ENCODE results near the gene NAP1L1.

NAP1L1 gene

DNA sequence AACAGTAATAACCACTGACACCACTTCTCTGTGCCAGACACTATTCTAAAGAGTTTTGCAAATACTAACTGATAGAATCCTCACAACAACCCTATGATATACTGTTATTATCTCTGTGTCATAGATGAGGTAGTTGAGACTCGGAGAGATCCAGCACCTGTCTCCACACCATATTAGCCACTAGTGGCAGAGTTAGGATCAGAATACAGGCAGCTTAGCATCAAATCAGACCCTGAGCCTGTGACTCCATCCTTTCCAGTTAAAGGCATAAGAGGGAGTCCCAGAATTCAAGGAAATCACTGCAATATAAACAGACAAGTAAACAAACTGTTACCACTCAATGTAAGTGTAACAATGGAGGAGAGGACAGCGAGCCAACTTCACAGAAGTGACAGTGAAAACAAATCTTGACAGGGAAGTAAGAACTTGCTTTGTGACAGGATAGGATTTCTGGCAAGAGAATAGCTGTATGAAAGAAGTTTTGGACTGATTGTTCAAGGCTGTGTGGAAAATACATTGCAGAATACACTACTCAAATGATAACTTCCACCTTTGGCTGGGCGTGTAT is 11.7 kb upstream of the NAP1L1 start:
- no peak for ATAC-seq
- Mint-ChIP-seq H3K9me3 (no peaks in the 10 kb centered on the region), H3K4me1 (no peaks in the 10 kb centered on the region), H3K27me3 (no peaks in the 10 kb centered on the region), H3K4me3 (no peak overlapping the region), H3K27ac (no peak overlapping the region)
- DNase-seq: no peak

GRCh38 chr12:76094754-76095153 is 10.3 kb upstream of the NAP1L1 start:
- H3K4me3 Mint-ChIP-seq: no peak overlapping the region
- no peaks in the 10 kb centered on the region for H3K27me3 Mint-ChIP-seq
- DNase-seq: no peak

DNA sequence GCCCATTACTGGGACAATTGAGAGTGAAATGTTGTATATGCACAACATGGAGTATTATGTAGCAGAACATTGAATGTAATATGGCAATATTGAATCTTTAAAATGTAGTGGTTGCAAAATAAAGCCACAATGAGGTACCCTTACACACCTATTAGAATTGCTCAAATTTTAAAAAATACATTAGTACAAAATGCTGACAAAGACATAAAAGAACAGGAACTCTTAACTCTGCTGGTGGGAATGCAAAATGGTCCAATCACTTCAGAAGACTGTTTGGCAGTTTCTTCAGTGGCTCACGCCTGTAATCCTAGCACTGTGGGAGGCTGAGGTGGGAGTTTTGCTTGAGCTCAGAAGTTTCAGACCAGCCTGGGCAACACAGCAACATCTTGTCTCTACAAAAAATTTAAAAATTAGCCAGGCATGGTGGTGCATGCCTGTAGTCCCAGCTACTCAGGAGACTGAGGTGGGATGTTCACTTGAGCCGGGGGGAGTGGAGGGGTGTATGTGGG is 6.8 kb upstream of the NAP1L1 start:
- H3K9me3 Mint-ChIP-seq: no peaks in the 10 kb centered on the region

More at GRCh38 chr12:76094754-76095153, 10.3 kb upstream of the NAP1L1 start:
- H3K9me3 Mint-ChIP-seq: no peaks in the 10 kb centered on the region
- no peak for ATAC-seq
- H3K27ac Mint-ChIP-seq: no peak overlapping the region
- H3K4me1 Mint-ChIP-seq: no peaks in the 10 kb centered on the region

GRCh38 chr12:76085520-76085868 is 1.0 kb upstream of the NAP1L1 start:
- Mint-ChIP-seq H3K4me1 (peaks cover 40% of the 10 kb centered on the region), H3K27me3 (no peaks in the 10 kb centered on the region)
- peak; percentile 36 to 44 for DNase-seq

More for the DNA sequence above, 6.8 kb upstream of the NAP1L1 start:
- no peak for DNase-seq
- peaks cover 5% of the 10 kb centered on the region for H3K4me1 Mint-ChIP-seq
- ATAC-seq: no peak
- no peaks in the 10 kb centered on the region for H3K27me3 Mint-ChIP-seq
- no peak overlapping the region for H3K27ac Mint-ChIP-seq
- H3K4me3 Mint-ChIP-seq: no peak overlapping the region

DNA sequence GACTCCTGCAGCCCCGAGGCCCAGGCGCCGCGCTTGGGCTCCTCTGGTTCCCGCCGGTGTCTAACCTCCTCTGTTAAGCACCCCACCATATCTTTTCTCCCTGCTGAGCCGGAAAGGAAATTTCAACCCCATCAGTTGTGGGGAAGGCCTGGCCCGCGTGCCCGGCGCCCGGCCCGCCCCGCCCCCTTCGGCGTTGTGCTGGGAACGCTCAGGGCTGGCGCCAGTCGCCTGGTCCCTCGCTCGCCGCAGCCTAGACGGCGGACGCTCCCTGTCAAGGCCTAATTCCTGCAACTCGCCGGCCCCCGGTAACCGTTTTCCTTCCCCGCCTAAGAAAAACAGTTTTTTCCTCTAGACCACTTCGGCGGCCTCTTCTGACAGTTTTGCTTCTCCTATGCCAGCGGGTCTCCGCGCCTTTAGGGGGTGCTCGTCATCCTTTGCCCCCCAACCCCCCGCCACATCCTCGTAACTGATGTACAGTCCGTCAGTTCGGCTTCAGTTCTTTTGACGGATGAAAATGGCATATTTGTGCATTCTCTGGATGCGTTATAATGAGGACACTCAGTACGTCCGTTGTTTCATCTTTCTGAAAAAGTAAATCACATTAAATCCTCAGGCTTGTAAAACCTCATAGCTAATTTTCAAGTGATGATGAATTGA is 506 bp upstream of the NAP1L1 start:
- H3K4me1 Mint-ChIP-seq: peaks cover 43% of the 10 kb centered on the region
- no peaks in the 10 kb centered on the region for H3K9me3 Mint-ChIP-seq
- ATAC-seq (peak; percentile 61), DNase-seq (no peak)
- peak overlapping the region; percentile 86 to 98 for H3K4me3 Mint-ChIP-seq
- H3K27me3 Mint-ChIP-seq: no peaks in the 10 kb centered on the region
- peak overlapping the region; percentile 99 for H3K27ac Mint-ChIP-seq

More at GRCh38 chr12:76085520-76085868, 1.0 kb upstream of the NAP1L1 start:
- Mint-ChIP-seq H3K4me3 (peak overlapping the region; percentile 86 to 98), H3K9me3 (no peaks in the 10 kb centered on the region), H3K27ac (peak overlapping the region; percentile 99)
- ATAC-seq: no peak

GRCh38 chr12:76083246-76083903 is 1.1 kb downstream of the NAP1L1 start:
- H3K27me3 Mint-ChIP-seq: no peaks in the 10 kb centered on the region
- H3K4me3 Mint-ChIP-seq: peak overlapping the region; percentile 86 to 98
- ATAC-seq: no peak
- H3K27ac Mint-ChIP-seq: peak overlapping the region; percentile 99
- H3K4me1 Mint-ChIP-seq: peaks cover 60% of the 10 kb centered on the region
- H3K9me3 Mint-ChIP-seq: no peaks in the 10 kb centered on the region
- DNase-seq: no peak

- no peak for DNase-seq
- H3K27ac Mint-ChIP-seq: peak overlapping the region in 1 of 2 donors; percentile 88
- peaks cover 72% of the 10 kb centered on the region for H3K4me1 Mint-ChIP-seq
- no peak for ATAC-seq
- no peaks in the 10 kb centered on the region for H3K9me3 Mint-ChIP-seq
- H3K27me3 Mint-ChIP-seq: no peaks in the 10 kb centered on the region
- H3K4me3 Mint-ChIP-seq: peak overlapping the region; percentile 45 to 86
These were observed 2.6 kb downstream of the NAP1L1 start for GRCh38 chr12:76081909-76082308.

GRCh38 chr12:76080729-76081415 is 3.6 kb downstream of the NAP1L1 start:
- DNase-seq (no peak), ATAC-seq (no peak)
- peak overlapping the region in 1 of 2 donors; percentile 42 for H3K27ac Mint-ChIP-seq
- no peaks in the 10 kb centered on the region for H3K9me3 Mint-ChIP-seq
- peaks cover 72% of the 10 kb centered on the region for H3K4me1 Mint-ChIP-seq
- peak overlapping the region; percentile 27 to 86 for H3K4me3 Mint-ChIP-seq
- no peaks in the 10 kb centered on the region for H3K27me3 Mint-ChIP-seq

GRCh38 chr12:76080017-76080728 is 4.3 kb downstream of the NAP1L1 start:
- Mint-ChIP-seq H3K4me1 (peaks cover 69% of the 10 kb centered on the region), H3K27ac (peak overlapping the region in 1 of 2 donors; percentile 74), H3K4me3 (peak overlapping the region; percentile 27 to 54), H3K9me3 (no peaks in the 10 kb centered on the region), H3K27me3 (no peaks in the 10 kb centered on the region)
- ATAC-seq (no peak), DNase-seq (no peak)

DNA sequence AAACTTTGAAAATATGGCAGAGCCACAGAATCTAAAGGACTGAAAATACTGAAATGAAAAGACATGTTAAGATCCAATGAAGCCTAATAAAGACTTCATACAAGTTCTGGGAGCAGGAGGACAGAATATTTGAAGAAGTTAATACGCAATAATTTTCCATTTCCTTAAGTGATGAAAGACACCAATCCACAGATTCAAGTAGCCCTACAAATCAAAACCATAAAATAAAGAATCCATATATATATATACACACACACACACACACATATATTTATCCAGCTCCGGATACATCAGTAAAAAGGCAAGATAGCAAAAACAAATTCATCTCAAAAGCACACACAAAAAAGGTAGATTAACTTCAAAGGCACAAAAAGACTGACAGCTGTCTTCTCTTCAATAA is 5.7 kb downstream of the NAP1L1 start:
- Mint-ChIP-seq H3K27ac (peak overlapping the region in 1 of 2 donors; percentile 28), H3K27me3 (no peaks in the 10 kb centered on the region), H3K9me3 (no peaks in the 10 kb centered on the region), H3K4me1 (peaks cover 75% of the 10 kb centered on the region), H3K4me3 (peak overlapping the region; percentile 17 to 56)
- ATAC-seq (no peak), DNase-seq (no peak)

- ATAC-seq (no peak), DNase-seq (no peak)
- Mint-ChIP-seq H3K27me3 (no peaks in the 10 kb centered on the region), H3K4me3 (no peak overlapping the region), H3K27ac (peak overlapping the region in 1 of 2 donors; percentile 31), H3K4me1 (peaks cover 78% of the 10 kb centered on the region), H3K9me3 (no peaks in the 10 kb centered on the region)
These were observed 9.0 kb downstream of the NAP1L1 start for GRCh38 chr12:76075448-76075847.

DNA sequence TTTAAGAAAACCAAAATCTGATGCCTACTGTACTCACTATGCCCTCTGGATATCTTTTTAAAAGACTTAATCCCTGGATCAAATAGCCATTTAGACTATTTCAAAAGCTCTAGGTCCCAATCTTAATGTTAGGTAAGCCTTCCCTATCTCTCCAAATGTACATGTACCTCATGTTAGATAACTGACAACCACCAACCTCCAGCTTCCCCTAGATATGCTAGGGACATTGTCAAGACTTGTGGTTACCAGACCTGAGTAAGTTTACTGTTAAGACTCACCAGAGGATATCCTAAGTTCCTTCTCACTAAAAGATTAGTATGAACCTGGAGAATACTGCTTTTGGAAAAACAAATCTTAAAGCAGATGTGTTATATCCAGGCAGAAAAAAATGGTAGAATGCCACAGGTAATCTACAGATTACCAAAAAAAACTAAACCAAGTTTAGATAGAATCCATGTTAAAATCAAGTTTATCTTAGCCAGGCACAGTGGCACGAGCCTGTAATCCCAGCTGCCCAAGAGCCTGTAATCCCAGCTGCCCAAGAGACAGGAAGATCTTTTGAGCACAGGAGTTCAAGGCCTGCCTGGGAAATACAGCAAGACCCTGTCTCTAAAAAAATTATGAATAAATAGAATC is 9.7 kb downstream of the NAP1L1 start:
- ATAC-seq (no peak), DNase-seq (no peak)
- no peaks in the 10 kb centered on the region for H3K27me3 Mint-ChIP-seq
- H3K27ac Mint-ChIP-seq: no peak overlapping the region
- peaks cover 79% of the 10 kb centered on the region for H3K4me1 Mint-ChIP-seq
- H3K9me3 Mint-ChIP-seq: no peaks in the 10 kb centered on the region
- H3K4me3 Mint-ChIP-seq: peak overlapping the region in 1 of 2 donors; percentile 0

DNA sequence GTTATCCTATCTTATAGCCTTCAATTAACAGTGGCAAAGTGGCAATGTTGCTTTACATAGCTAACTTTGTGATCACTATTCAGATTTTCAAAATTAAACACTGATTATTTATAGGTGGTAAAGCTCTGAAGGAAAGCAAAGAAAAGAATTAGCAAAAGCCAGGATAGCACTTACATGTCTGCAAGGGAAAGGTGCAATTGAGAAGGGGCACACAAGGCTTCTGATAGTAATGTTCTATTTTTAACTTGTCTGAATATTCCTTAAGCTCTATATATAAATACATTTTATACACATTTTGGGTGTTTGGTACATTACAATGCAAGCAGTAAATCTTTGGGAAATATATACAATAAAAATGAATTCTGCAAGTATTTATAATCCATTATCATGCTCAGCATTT is 10.9 kb downstream of the NAP1L1 start:
- no peak for ATAC-seq
- H3K4me1 Mint-ChIP-seq: peaks cover 72% of the 10 kb centered on the region
- H3K4me3 Mint-ChIP-seq: no peak overlapping the region
- H3K27me3 Mint-ChIP-seq: no peaks in the 10 kb centered on the region
- DNase-seq: no peak
- no peak overlapping the region for H3K27ac Mint-ChIP-seq
- no peaks in the 10 kb centered on the region for H3K9me3 Mint-ChIP-seq

- DNase-seq (no peak), ATAC-seq (no peak)
- Mint-ChIP-seq H3K4me1 (peaks cover 70% of the 10 kb centered on the region), H3K27ac (no peak overlapping the region), H3K27me3 (no peaks in the 10 kb centered on the region), H3K9me3 (no peaks in the 10 kb centered on the region), H3K4me3 (no peak overlapping the region)
These were observed 11.9 kb downstream of the NAP1L1 start for GRCh38 chr12:76072568-76072967.

- peak overlapping the region in 1 of 2 donors; percentile 34 for H3K27ac Mint-ChIP-seq
- H3K27me3 Mint-ChIP-seq: no peaks in the 10 kb centered on the region
- ATAC-seq: no peak
- no peak overlapping the region for H3K4me3 Mint-ChIP-seq
- H3K9me3 Mint-ChIP-seq: peaks cover 14 to 15% of the 10 kb centered on the region in 2 donors
- H3K4me1 Mint-ChIP-seq: peaks cover 63% of the 10 kb centered on the region
- DNase-seq: no peak
These were observed 15.1 kb downstream of the NAP1L1 start for GRCh38 chr12:76069339-76069738.

All from stimulated activated naive CD8-positive, alpha-beta T cell treated with anti-CD3 and anti-CD28 coated beads, Interleukin-15, amount 100 ng/mL, for 72 hours (primary cell).